Neural progenitor cell (in vitro differentiated cells): ENCODE measurements around the gene NEK10. TPM values are rescaled to one million over a fixed set of nuclear protein-coding genes. Genes with fewer than 3 reads are reported as not detected.

Source experiments
- DNase-seq: peaks from one replicate; pipeline ENCODE4 v3.0.0-alpha.2; 2016; ENCODE audit warnings: low spot score
- H2AFZ ChIP-seq: fragments of 200-600 bp; sonication (generic); replicated peaks from 2 replicates; pipeline ENCODE4 v1.6.1; 2016; ENCODE audit warnings: antibody characterized with exemption
- H3F3A ChIP-seq: fragments of 200-600 bp; sonication (generic); 2 replicates; pipeline ENCODE4 v1.6.1; 2016; ENCODE audit warnings: antibody characterized with exemption, low read depth
- H3K27ac ChIP-seq: fragments of 200-600 bp; sonication (generic); 2 replicates; pipeline ENCODE4 v1.5.1; 2016; ENCODE audit warnings: mild to moderate bottlenecking
- H3K27me3 ChIP-seq: fragments of 200-600 bp; sonication (generic); 2 replicates; pipeline ENCODE4 v1.6.1; 2016; ENCODE audit warnings: mild to moderate bottlenecking, moderate library complexity
- H3K36me3 ChIP-seq: fragments of 200-600 bp; sonication (generic); 2 replicates; pipeline ENCODE4 v1.5.1; 2016
- H3K4me1 ChIP-seq: fragments of 200-600 bp; sonication (generic); 2 replicates; pipeline ENCODE4 v1.6.1; 2016; ENCODE audit warnings: mixed run types
- H3K4me2 ChIP-seq: fragments of 200-600 bp; sonication (generic); 2 replicates; pipeline ENCODE4 v1.6.1; 2016
- H3K4me3 ChIP-seq: fragments of 200-600 bp; sonication (generic); 2 replicates; pipeline ENCODE4 v1.5.1; 2016
- H3K79me2 ChIP-seq: fragments of 200-600 bp; sonication (generic); 2 replicates; pipeline ENCODE4 v1.6.1; 2016; ENCODE audit warnings: low read depth
- H3K9ac ChIP-seq: fragments of 200-600 bp; sonication (generic); 2 replicates; pipeline ENCODE4 v1.6.1; 2016
- H3K9me3 ChIP-seq: fragments of 200-600 bp; sonication (generic); 2 replicates; pipeline ENCODE4 v1.5.1; 2016; ENCODE audit warnings: low read depth
- H4K20me1 ChIP-seq: fragments of 200-600 bp; sonication (generic); 2 replicates; pipeline ENCODE4 v1.6.1; 2016; ENCODE audit warnings: low read depth
- H3K27ac Mint-ChIP-seq: 3 replicates; pipeline ENCODE4 v1.8.0; 2021; ENCODE audit warnings: mixed read lengths
- H3K27me3 Mint-ChIP-seq: 2 replicates; pipeline ENCODE4 v1.8.0; 2022; ENCODE audit warnings: low read depth, mild to moderate bottlenecking, inconsistent platforms, moderate library complexity, mixed read lengths; ENCODE audit not compliant: insufficient read depth
- H3K36me3 Mint-ChIP-seq: 3 replicates; pipeline ENCODE4 v1.8.0; 2021; ENCODE audit warnings: mixed read lengths
- H3K4me1 Mint-ChIP-seq: 3 replicates; pipeline ENCODE4 v1.8.0; 2021; ENCODE audit warnings: mixed read lengths
- H3K4me3 Mint-ChIP-seq: 3 replicates; pipeline ENCODE4 v1.8.0; 2021; ENCODE audit warnings: mild to moderate bottlenecking, moderate library complexity, mixed read lengths
- H3K9me3 Mint-ChIP-seq: 3 replicates; pipeline ENCODE4 v1.8.0; 2020; ENCODE audit warnings: mixed read lengths
- EZH2 ChIP-seq: fragments of 200-600 bp; sonication (generic); IDR thresholded peaks from 2 replicates; pipeline ENCODE4 v1.6.1; 2017; ENCODE audit warnings: antibody characterized with exemption, mild to moderate bottlenecking, moderate library complexity
- EZH2phosphoT487 ChIP-seq: fragments of 200-600 bp; sonication (generic); IDR thresholded peaks from 2 replicates; pipeline ENCODE4 v1.6.1; 2017; ENCODE audit warnings: antibody characterized with exemption
- total RNA-seq: library from RNA; depleted of rRNA; stranded (reverse); fragments of >200 nt; gene quantifications from 2 replicates; pipeline ENCODE4 v1.2.3, GENCODE V29; 2015; ENCODE audit warnings: low replicate concordance
- TF ChIP-seq, protein P1 (sequence below): fragments of 200-600 bp; sonication (generic); IDR thresholded peaks from 2 replicates; pipeline ENCODE4 v1.5.1; 2017; ENCODE audit warnings: antibody characterized with exemption, mild to moderate bottlenecking

The NEK10 gene
- total RNA-seq, 1 donor from 2014 or later, result 0.54 TPM

DNA sequence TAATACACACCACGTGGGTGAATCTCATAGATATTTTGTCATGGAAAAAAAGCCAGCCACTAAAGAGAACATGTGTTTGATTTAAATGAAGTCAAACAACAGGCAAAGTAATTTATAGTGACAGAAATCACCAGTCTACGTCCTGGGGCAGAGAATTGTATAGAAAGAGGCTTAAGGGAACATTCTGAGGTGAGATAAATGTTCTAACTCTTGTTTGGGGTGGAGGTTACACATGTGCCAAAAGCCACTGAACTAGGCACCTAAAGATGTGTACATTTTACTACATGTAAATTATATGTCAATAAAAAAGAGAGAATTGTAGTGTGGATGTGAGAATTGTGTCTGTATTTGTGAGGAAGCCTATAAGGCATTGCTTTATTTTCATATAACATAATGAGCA, 184.9 kb downstream of the NEK10 start:
- H3K4me3 ChIP-seq, result no peak overlapping the region
- no peaks in the 10 kb centered on the region for H3K79me2 ChIP-seq
- no peaks in the 10 kb centered on the region for H3K27me3 ChIP-seq
- no peaks in the 10 kb centered on the region for H3K9me3 Mint-ChIP-seq
- no peak for DNase-seq
- H3K27ac Mint-ChIP-seq, result no peak overlapping the region
- H3K9ac ChIP-seq, result no peak overlapping the region
- H3K36me3 ChIP-seq, result no peaks in the 10 kb centered on the region
- no peak overlapping the region for H3K4me2 ChIP-seq
- no peaks in the 10 kb centered on the region for H3K27me3 Mint-ChIP-seq
- no peak overlapping the region for H2AFZ ChIP-seq
- no peaks in the 10 kb centered on the region for H3K4me1 ChIP-seq
- H3K4me1 Mint-ChIP-seq, result no peaks in the 10 kb centered on the region
- H4K20me1 ChIP-seq, result no peaks in the 10 kb centered on the region
- H3K27ac ChIP-seq, result no peak overlapping the region
- no peak for TF ChIP-seq EZH2
- TF ChIP-seq, protein P1, sequence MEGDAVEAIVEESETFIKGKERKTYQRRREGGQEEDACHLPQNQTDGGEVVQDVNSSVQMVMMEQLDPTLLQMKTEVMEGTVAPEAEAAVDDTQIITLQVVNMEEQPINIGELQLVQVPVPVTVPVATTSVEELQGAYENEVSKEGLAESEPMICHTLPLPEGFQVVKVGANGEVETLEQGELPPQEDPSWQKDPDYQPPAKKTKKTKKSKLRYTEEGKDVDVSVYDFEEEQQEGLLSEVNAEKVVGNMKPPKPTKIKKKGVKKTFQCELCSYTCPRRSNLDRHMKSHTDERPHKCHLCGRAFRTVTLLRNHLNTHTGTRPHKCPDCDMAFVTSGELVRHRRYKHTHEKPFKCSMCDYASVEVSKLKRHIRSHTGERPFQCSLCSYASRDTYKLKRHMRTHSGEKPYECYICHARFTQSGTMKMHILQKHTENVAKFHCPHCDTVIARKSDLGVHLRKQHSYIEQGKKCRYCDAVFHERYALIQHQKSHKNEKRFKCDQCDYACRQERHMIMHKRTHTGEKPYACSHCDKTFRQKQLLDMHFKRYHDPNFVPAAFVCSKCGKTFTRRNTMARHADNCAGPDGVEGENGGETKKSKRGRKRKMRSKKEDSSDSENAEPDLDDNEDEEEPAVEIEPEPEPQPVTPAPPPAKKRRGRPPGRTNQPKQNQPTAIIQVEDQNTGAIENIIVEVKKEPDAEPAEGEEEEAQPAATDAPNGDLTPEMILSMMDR, result no peak
- no peak for TF ChIP-seq EZH2phosphoT487
- no peaks in the 10 kb centered on the region for H3K36me3 Mint-ChIP-seq
- no peak overlapping the region for H3K4me3 Mint-ChIP-seq
- H3K9me3 ChIP-seq, result no peaks in the 10 kb centered on the region
- no peaks in the 10 kb centered on the region for H3F3A ChIP-seq

DNA sequence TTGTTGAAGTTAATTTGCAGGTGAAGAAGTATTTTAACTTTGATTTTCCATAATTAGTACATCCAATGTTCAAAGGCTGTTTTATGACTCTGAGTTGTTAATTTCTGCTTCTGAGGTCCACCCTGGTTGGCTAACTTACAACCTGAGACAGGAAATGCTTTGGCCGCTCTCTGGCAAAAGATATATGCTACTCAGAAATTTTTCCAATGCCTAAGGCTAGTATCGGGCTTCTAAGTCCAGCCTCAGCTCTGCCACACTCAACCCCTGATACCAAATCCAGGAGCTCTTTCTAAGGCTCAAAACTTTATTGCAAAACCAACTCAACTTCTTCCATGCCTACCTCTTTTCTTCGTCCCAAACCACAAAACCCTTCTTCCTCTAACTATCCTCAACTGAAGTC, 192.9 kb downstream of the NEK10 start:
- H3K4me3 ChIP-seq, result no peak overlapping the region
- Mint-ChIP-seq H3K4me1 (peaks cover 4% of the 10 kb centered on the region), H3K4me3 (no peak overlapping the region), H3K9me3 (no peaks in the 10 kb centered on the region), H3K27me3 (peaks cover 2% of the 10 kb centered on the region), H3K27ac (no peak overlapping the region), H3K36me3 (no peaks in the 10 kb centered on the region)
- H3F3A ChIP-seq, result no peaks in the 10 kb centered on the region
- H3K27me3 ChIP-seq, result no peaks in the 10 kb centered on the region
- H3K9ac ChIP-seq, result no peak overlapping the region
- H3K36me3 ChIP-seq, result no peaks in the 10 kb centered on the region
- H3K4me1 ChIP-seq, result peaks cover 6% of the 10 kb centered on the region
- H3K4me2 ChIP-seq, result no peak overlapping the region
- H3K79me2 ChIP-seq, result no peaks in the 10 kb centered on the region
- no peak for TF ChIP-seq EZH2
- TF ChIP-seq, protein P1, result no peak
- no peak for TF ChIP-seq EZH2phosphoT487
- H3K27ac ChIP-seq, result no peak overlapping the region
- no peak overlapping the region for H2AFZ ChIP-seq
- H3K9me3 ChIP-seq, result no peaks in the 10 kb centered on the region
- no peaks in the 10 kb centered on the region for H4K20me1 ChIP-seq
- no peak for DNase-seq

DNA sequence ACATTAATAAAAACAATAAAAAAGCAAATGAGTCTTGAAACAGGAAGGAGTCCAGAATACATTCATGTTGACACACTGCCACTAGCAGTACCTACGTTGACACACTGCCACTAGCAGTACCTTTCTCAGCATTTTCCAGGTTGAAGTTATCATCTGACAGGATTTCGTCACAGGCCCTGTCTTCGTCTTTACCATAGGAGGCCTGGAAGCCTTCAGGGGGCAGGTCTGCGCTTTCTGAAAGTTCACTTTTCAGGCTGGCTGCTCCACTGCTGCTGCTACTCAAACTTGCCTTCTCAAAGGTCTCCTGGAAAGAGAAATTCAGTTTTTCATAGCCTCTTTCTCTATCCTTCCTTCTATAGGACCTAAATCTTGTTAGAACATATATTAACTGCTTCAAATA, 194.7 kb downstream of the NEK10 start:
- Mint-ChIP-seq H3K4me3 (no peak overlapping the region), H3K27me3 (peaks cover 2% of the 10 kb centered on the region), H3K9me3 (no peaks in the 10 kb centered on the region), H3K4me1 (peaks cover 4% of the 10 kb centered on the region), H3K27ac (no peak overlapping the region), H3K36me3 (no peaks in the 10 kb centered on the region)
- Histone ChIP-seq H4K20me1 (no peaks in the 10 kb centered on the region), H3K27me3 (no peaks in the 10 kb centered on the region), H3K4me1 (peaks cover 6% of the 10 kb centered on the region), H3K79me2 (no peaks in the 10 kb centered on the region), H2AFZ (no peak overlapping the region), H3K27ac (no peak overlapping the region), H3F3A (no peaks in the 10 kb centered on the region), H3K9ac (no peak overlapping the region), H3K9me3 (no peaks in the 10 kb centered on the region), H3K4me3 (no peak overlapping the region), H3K4me2 (no peak overlapping the region), H3K36me3 (no peaks in the 10 kb centered on the region)
- TF ChIP-seq, protein P1, result no peak
- no peak for TF ChIP-seq EZH2phosphoT487
- TF ChIP-seq EZH2, result no peak
- no peak for DNase-seq
